GM18505 (cell line): ENCODE results near the gene MRM2.

Experiments
- ATAC-seq: cut with Tn5 transposase; IDR thresholded peaks from one replicate; pipeline ENCODE4 v1.9.1; 2021; ENCODE audit not compliant: unreplicated experiment
- POLR2A ChIP-seq: IDR thresholded peaks from 4 replicates; pipeline ENCODE4 v1.6.1; 2011; ENCODE audit warnings: borderline replicate concordance; ENCODE audit not compliant: insufficient read depth, insufficient read length; ENCODE audit errors: extremely low read depth

The MRM2 gene

DNA sequence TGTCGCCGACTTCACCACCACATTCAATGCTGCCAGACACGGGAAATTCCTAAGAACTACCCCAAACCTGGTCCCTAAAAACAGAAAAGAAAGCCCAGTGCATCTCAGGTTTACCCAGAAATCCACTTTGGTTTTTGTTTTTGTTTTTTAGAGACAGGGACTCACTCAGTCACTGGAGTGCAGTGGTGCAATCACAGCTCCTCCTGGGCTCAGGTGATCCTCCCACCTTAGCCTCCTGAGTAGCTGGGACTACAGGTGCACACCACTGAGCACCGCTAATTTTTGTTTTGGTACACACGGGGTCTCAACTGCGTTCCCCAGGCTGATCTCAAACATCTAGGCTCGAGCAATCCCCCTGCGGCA lies 32.1 kb downstream of the MRM2 start:
- no peak for TF ChIP-seq POLR2A
- ATAC-seq: no peak

DNA sequence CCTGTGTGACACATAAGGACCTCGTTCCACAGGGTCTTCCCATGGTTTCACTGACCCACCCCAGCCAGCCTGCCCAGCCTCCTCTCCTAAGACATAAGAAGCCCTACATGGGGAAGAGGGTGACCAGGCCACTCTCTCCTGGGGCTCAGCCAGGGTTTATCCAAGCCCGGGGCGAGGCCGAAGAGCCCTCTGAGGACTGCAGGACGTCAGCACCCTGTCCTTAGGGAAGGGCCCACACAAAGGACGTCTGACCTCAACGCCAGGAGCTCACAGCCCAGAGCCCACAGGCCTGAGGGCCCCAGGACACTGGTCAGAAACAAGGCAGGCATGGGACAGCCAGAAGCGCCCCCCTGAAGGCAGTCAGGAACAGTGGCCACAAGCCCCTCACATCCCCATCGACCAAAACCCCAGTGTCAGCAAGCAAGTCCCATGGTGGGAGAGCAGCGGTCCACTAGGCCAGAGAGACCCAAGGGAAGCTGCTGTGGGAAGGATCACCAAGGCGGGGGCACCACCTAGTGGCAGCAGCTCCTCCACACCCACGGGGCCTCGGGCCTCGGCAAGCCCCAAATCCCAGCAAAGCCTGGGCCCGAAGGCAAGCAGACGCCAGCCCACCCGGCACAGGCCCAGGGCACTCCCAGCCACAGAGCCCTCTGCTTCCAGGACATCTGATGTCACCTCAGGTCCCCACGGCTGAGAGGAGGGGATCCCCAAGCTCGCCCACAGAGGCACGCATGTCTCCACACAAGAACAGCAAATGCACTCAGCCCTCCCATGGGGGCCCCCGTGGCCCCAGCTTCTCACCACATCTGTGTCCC lies 32.7 kb downstream of the MRM2 start:
- TF ChIP-seq POLR2A: no peak
- ATAC-seq: no peak

DNA sequence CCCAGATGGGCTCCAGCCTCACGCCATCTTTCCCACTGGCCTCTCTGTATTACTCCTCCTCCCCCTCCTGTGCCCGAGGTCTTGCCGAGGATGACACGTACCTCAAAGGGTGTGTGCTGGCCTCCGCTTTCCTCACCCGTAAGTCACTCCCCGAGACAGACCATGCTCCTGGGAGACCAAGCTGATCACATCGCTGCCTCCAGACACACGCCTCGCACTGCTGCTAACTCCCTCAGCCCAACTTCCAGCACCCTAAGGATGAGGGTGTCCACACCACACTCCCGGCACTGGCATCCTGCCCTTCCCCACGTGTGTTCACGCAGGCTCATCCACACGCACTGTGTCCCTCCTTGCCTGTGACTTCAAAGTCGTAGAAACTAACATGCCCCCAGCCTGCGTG lies 33.3 kb downstream of the MRM2 start:
- ATAC-seq: no peak
- TF ChIP-seq POLR2A: no peak

DNA sequence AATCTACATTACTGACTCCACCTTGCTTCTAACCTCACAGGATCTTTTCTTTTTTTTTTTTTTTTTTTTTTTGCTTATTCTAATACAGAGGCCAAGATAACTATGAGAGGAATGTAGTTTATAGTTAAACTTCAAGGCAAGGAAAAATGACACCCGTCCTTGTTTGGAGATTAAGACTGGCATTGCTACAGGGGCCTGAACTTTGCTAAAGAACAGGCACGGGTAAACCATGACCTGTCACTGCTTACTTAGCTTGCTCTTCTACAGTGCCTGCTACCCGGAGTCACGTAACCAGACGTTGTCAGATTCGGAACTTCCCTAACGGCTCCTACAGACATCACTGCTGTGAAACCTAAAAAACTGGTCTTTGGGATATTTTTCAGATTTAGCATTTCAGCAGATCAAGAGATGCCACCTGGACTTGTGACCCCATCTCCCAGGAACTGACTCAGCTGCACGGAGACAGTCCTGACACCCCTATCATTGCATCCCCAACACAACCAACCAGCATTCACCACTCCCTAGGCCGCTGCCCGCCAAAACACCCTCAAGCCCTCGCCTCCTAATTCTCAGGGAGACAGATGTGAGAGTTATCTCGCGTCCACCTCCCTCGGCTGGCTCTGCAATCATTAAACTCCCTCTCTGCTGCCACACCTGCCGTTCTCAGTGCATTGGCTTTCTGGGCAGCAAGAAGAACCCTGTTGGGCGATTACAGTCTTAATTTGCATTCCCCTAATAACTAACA lies 36.8 kb downstream of the MRM2 start:
- no peak for TF ChIP-seq POLR2A
- ATAC-seq: no peak

DNA sequence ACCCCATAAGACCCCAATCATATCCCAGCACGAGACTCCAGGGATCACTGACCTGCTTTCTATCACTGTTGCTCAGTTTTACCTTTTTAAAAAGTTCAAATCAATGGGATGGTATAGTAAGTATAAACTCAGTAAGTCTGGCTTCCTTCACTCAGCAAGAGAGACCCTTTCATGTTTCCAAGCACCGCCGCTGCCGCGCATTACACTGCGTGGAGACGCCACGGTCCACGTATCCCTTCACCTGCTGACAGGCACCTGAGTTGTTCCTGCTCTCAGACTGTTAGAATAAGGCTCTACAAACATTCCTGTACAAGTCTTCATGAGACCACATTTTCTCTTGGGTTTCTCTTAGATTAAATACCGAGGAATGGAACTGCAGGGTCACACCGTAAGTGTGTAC lies 37.6 kb downstream of the MRM2 start:
- no peak for TF ChIP-seq POLR2A
- no peak for ATAC-seq

DNA sequence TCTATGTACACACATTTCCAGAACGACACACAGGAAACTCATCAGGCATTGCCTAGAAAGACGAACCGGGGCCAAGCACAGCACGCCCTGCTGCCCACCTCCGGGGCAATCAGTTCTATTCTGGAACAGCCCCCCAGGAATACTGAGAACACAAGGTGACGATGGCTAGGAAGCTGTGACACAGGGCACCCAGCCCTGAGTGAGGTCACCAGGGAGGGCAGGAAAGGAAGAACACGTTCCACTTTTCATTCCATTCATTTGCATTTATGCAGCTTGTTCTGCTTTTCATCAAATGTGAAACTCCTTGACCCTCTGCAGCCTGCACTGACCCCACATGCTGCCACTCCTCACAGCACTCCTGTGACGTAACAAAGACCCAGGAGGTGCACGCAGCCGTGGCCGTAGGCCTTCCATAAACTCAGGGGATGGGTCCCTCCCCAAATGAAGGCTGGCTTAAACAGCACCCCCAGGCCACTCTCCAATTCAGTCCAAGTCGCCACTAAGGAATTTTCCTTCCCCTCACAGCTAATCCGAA lies 38.2 kb downstream of the MRM2 start:
- no peak for ATAC-seq
- no peak for TF ChIP-seq POLR2A

DNA sequence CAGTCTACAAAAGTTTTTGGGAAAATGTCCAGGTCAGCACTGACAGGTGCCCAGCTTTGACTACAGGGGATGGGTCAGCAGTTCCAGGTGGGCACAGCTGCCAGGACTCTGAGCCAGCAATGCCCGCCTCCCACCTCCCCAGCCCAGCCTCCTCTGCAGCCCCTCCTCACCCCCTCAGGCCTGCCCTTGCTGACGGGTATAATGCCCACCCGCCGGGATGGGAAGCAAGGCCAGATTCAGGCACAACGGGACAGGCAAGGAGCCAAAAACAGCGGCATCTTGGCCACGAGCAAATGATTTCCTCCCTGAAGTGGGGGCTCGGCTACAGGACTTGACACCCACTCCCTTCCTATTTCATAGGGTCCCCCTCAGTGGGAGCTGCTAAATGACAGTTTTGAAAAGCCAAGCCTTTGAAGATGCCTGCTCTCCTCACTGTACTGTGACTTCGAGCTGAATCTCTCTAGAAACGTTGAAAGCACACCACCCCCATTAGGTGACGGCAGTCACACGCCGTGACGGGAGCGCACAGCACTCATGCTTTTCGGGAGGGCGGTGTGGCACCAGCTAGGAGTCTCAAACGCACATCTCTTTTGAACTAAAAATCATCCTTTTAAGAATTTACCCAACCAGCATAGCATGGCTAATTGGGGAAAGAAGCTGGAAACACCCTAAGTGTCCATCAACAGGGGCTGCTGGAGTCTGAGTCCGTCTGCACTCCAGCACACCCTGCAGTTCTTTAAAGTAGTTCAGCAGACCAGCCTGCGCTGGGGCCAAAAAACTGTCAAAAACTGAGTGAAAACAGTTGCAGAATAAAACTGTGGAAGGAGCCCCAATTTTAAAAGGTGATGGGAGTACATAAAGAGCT lies 38.9 kb downstream of the MRM2 start:
- no peak for ATAC-seq

DNA sequence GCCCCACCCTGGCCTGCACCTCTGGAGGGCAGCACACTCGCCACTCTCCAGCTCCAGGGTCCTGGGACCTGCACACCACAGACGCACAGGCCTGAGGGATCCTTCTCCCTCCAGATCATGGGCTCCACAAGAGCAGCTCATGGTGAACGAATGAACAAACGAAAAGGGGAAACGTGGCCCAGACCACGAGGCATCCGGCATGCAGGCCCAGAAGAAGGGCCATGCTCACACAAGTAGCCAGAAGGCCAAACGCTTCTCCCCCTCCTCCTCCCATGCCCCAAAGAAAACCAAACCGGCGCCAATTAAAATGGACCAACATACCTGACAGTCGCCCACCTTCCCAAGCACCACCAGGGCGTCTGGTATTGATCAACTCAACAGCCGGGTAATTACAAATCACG lies 39.6 kb downstream of the MRM2 start:
- TF ChIP-seq POLR2A: no peak
- ATAC-seq: no peak

More for the DNA sequence above, 38.9 kb downstream of the MRM2 start:
- TF ChIP-seq POLR2A: no peak

DNA sequence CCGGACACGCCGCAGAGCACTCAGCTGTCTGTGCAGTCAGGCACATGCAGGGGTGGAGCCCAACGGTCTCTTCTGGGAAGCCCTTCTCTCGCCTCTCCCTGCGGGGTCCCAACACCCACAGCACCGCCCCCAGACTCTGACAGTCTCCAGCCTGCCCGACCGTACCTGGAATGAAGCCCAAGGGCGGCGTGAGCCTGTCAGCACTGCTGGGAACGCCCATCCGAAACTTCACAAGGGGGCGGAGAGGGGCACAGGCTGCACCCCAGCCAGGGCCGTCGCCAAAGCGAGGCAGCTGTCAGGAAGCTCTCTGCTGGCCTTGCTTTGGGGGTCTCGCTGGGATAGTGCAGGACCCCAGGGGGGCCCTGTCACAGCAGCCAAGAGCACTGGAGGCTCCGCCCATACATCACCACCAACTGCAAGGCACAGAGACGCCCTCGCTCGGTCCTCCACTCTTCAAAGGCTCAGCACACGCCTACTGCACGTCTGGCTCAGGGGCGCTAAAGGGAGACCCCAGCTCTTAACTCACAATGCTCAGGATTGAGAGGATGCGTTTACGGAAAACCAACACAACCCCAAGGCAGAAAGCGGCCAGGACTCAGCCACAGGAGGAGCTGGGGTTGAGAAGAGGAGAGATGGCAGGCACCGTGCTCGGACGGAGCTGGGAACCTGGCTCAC lies 40.2 kb downstream of the MRM2 start:
- no peak for ATAC-seq
- no peak for TF ChIP-seq POLR2A

DNA sequence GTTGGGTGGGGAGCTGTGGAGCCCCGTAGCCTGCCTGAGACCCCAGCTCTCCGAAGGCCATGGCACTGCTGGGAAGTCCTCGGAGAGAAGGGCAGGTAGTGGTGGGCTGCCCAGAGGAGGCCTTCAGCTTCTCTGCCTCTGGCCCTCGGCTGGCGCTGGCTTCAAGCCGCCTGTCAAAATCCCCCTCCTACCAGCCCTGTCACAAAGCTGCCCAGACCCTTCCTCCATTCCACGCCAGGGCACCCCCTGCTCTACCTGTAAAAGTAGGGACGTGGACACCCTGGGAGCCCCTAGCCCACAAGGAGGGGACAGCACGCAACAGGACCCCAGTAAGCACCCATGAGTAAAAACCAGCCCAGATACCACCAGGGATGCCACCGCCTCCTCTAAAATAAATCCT lies 40.9 kb downstream of the MRM2 start:
- no peak for TF ChIP-seq POLR2A
- ATAC-seq: no peak

DNA sequence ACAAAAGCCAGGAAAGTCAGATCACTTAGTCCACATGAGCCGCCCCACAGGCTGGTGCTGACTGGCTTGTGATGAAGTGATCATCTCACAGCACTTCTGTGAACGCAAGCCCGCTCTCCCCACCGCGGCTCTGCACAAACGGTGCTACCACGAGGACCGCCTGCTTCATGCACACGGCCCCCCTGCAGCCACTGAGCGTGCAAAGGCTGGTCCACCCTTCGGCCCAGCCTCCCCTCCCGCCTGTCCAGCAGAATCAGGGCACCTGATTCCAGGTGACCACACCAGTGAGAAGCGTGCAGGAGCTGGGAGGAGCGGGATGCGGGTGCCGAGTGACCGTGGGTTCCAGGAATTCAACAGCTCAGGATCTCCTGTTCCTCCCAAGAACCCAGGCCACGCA lies 41.4 kb downstream of the MRM2 start:
- no peak for TF ChIP-seq POLR2A
- ATAC-seq: no peak

DNA sequence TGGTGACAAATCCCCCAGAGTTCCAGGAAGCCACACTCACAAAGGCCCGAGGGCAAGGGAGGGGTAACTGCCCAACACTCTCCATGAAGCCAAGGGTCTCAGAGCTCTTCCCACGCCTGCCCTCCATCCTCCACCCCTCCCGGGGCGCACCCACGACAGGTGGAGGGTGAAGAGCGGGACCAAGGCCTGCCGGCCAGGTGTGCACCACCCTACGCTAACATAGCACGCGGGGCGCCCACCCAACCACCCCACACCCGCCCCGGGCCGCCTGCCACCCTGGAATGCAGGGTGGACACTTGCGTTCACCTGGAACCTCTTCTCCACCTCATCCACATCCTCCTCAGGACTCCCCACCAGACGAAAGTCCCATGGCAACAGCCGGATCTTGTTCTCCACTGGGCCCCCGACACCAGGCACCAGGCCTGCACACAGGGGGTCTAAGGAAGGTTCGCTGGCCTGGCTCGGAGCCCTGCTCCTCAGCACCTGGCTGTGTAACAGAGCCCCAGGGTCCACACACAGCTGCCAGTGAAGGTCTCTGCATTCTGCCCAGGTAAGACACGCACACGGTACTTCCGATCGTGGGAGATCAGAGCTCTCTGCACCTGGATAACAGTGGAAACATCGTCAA lies 41.9 kb downstream of the MRM2 start:
- no peak for ATAC-seq
- no peak for TF ChIP-seq POLR2A
